ENCODE measurements around the gene AXIN2. TPM values are rescaled to one million over a fixed set of nuclear protein-coding genes. Genes with fewer than 3 reads are reported as not detected.

AXIN2 gene
- total RNA-seq, 4 donors from 2014 or later: 9.9 to 27.2 (median 17.9) TPM

DNA sequence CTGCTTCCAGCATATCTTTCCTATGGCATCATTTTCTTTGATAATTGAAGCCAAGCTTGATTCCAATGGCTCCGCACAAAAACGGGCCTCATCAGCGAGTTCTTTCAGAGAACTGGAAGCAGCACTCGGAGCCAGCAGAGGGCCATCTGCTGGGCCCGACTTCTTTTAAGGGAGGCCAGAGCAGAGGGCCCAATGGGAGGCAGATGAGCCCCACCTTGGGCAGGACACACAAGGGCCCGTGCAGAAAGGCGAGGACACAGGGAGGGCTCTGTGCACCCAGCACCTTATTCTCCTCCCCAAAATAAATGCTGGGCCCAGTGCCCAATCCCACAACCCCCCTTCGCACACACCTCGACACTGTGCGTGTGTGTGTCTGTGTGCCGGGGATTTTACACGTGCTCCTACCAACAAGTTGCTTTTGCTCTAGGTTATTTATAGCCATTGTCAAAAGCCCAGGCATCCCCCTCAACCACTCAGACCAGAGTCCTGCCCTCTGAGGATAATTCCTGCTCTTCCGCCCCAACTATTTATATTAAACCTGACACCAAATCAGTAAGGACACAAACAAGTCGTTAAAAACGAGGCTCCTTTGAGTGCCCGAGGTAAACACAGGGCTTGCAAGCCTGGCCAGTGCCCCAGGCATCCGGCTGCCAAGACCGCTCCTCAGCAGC, 6.8 kb downstream of the AXIN2 start:
- DNase-seq: peak; percentile 56 to 73
- no peak for ATAC-seq
- no peaks in the 10 kb centered on the region for H3K27me3 ChIP-seq
- in situ Hi-C loops (cut with MboI; ENCODE audit: low sequenced_read_pairs in 4 of 4): loop anchor here (5.0 to 25.0 kb wide), 6 partner anchors 97 to 592 kb away; no protein-coding TSS in a partner anchor
- no peaks in the 10 kb centered on the region for H3K9me3 ChIP-seq
- H3K27ac ChIP-seq: no peak overlapping the region
- intact Hi-C loops (cut with DNase I; ENCODE audit: low total_unique reads): loop anchor here (2.0 to 10.0 kb wide), 4 partner anchors 168 to 1123 kb away; partner anchors contain the start of gene GNA13
- H3K4me1 ChIP-seq: peaks cover 14 to 39% of the 10 kb centered on the region in 2 donors
- TF ChIP-seq POLR2A (IDR thresholded peaks at IDR 0.05): peak in 1 of 2 donors; percentile 59
- TF ChIP-seq, protein P1, sequence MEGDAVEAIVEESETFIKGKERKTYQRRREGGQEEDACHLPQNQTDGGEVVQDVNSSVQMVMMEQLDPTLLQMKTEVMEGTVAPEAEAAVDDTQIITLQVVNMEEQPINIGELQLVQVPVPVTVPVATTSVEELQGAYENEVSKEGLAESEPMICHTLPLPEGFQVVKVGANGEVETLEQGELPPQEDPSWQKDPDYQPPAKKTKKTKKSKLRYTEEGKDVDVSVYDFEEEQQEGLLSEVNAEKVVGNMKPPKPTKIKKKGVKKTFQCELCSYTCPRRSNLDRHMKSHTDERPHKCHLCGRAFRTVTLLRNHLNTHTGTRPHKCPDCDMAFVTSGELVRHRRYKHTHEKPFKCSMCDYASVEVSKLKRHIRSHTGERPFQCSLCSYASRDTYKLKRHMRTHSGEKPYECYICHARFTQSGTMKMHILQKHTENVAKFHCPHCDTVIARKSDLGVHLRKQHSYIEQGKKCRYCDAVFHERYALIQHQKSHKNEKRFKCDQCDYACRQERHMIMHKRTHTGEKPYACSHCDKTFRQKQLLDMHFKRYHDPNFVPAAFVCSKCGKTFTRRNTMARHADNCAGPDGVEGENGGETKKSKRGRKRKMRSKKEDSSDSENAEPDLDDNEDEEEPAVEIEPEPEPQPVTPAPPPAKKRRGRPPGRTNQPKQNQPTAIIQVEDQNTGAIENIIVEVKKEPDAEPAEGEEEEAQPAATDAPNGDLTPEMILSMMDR (IDR thresholded peaks at IDR 0.05 in 4 of 5, conservative IDR thresholded peaks at IDR 0.05 in 1 of 5): peak in 3 of 5 experiments; percentile 11 to 28 (median 15)
- H3K4me3 ChIP-seq: no peak overlapping the region
- no peaks in the 10 kb centered on the region for H3K36me3 ChIP-seq

DNA sequence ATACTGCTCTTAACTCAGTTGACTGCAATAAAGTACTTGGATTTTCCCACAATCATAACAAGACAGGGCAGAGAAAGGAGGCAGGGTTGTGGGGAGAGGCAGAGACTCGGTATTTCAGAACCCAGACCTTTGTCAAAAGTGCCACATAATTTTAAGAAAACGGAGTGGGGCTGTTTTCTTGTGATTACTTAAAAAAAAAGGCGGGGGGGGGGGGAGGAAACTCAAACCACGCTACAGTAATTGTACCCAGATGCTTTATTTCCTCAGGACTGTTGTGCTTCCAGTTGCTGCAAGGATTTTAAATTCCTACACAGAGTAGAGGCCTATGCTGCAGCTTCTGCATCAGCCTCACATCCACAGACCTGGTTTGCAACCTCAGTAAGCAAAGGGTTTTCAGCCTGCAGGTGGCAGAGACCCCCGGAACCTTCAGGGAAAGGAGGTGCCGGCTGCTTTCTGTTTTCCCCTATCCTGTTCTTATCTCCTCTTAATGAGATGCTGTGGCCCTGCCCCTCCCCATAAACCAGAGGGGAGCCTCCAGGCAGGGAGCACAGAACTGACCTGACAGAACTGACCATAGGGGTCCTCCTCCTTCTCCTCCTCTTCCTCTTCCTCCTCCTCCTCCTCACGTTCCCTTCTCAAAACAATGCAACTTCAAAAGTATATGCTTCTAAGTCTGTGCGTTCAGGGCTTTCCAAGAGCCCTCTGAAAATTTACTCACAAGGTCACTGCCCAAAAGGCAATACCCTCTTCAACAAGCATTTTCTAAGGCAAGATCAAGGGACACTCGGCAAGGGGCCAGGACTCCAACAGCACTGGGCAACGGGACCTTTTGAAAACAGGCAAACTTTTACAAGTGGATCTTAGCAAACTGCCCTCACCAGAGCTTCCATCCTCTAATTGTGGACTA, 7.5 kb downstream of the AXIN2 start:
- Histone ChIP-seq H3K4me3 (no peak overlapping the region), H3K27ac (no peak overlapping the region), H3K36me3 (no peaks in the 10 kb centered on the region), H3K9me3 (no peaks in the 10 kb centered on the region), H3K27me3 (no peaks in the 10 kb centered on the region), H3K4me1 (peaks cover 14 to 40% of the 10 kb centered on the region in 2 donors)
- TF ChIP-seq POLR2A (IDR thresholded peaks at IDR 0.05): no peak
- TF ChIP-seq, protein P1 (IDR thresholded peaks at IDR 0.05 in 4 of 5, conservative IDR thresholded peaks at IDR 0.05 in 1 of 5): no peak
- no peak for DNase-seq
- intact Hi-C loops (cut with DNase I; ENCODE audit: low total_unique reads): loop anchor here (2.0 to 10.0 kb wide), 2 partner anchors 167 to 499 kb away; partner anchors contain the start of gene GNA13
- no peak for ATAC-seq
- in situ Hi-C loops (cut with MboI; ENCODE audit: low sequenced_read_pairs in 4 of 4): loop anchor here (10.0 to 25.0 kb wide), 4 partner anchors 99 to 592 kb away; no protein-coding TSS in a partner anchor

DNA sequence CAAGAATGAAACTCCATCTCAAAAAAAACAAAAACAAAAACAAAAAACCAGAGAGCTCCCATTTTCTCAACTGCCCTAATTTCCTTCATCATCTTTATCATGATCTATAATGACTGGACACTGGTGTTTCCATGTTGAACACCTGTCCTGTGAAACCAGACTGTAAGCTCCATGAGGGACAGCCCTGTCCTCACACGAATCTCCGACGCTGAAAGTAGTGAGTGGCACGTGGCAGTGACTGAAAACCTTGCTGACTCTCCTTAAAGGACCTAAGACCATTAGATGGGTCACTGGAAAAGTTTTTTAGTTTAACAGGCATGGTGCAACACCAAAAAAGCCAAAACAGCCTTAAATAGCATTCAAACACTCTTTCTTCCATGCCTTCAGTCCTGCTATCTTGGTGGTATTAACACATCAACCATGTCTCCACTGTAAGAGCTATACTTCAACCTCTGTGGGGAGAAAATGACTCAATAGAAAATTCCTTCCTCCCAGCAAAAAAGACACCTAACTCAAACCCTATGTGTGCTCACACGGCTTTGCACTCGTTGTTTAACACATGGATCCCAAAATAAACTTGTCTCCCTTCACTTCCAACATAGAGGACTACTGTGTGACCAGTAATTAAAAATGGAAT, 8.3 kb downstream of the AXIN2 start:
- ATAC-seq (no peak), DNase-seq (no peak)
- in situ Hi-C loops (cut with MboI; ENCODE audit: low sequenced_read_pairs in 4 of 4): loop anchor here (10.0 to 25.0 kb wide), 4 partner anchors 98 to 591 kb away; no protein-coding TSS in a partner anchor
- Histone ChIP-seq H3K36me3 (peaks cover 0 to 3% of the 10 kb centered on the region in 2 donors), H3K27ac (no peak overlapping the region), H3K27me3 (no peaks in the 10 kb centered on the region), H3K4me3 (no peak overlapping the region), H3K4me1 (peaks cover 19 to 38% of the 10 kb centered on the region in 2 donors), H3K9me3 (no peaks in the 10 kb centered on the region)
- TF ChIP-seq POLR2A (IDR thresholded peaks at IDR 0.05): no peak
- TF ChIP-seq, protein P1 (IDR thresholded peaks at IDR 0.05 in 4 of 5, conservative IDR thresholded peaks at IDR 0.05 in 1 of 5): no peak
- intact Hi-C loops (cut with DNase I; ENCODE audit: low total_unique reads): loop anchor here (10.0 kb wide), 1 partner anchor 498 kb away; the partner anchor contains the start of gene GNA13

DNA sequence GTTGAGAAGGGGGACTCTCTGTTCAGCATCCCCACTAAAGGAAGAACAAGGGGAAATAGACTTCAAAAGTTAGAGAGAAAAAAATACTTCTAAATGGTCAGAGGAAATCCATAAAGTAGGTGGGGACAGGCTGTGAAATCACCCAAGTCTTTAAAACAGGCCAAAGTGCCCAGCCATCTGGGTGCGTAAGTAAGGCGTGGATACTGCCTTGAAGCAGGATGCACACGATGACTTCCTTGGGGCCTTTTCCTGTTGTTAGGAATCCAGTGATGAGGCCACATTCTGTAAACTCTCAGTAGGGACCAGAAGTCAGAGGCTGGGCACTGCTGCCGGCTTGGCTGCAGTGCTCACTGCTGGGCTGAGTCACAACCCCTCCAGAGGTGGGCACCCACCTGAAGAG, 9.2 kb downstream of the AXIN2 start:
- TF ChIP-seq, protein P1 (IDR thresholded peaks at IDR 0.05 in 4 of 5, conservative IDR thresholded peaks at IDR 0.05 in 1 of 5): no peak
- TF ChIP-seq POLR2A (IDR thresholded peaks at IDR 0.05): no peak
- in situ Hi-C loops (cut with MboI; ENCODE audit: low sequenced_read_pairs in 4 of 4): loop anchor here (10.0 to 25.0 kb wide), 4 partner anchors 97 to 590 kb away; no protein-coding TSS in a partner anchor
- Histone ChIP-seq H3K36me3 (peaks cover 0 to 8% of the 10 kb centered on the region in 2 donors), H3K9me3 (no peaks in the 10 kb centered on the region), H3K27me3 (no peaks in the 10 kb centered on the region), H3K4me3 (no peak overlapping the region), H3K4me1 (peaks cover 18 to 36% of the 10 kb centered on the region in 2 donors), H3K27ac (no peak overlapping the region)
- intact Hi-C loops (cut with DNase I; ENCODE audit: low total_unique reads): loop anchor here (10.0 kb wide), 1 partner anchor 497 kb away; the partner anchor contains the start of gene GNA13
- ATAC-seq: no peak
- no peak for DNase-seq
